HG03575 (cell line): ENCODE measurements around the gene CTSO.
"Not testable (repeated sequence)": the region's sequence is repeated elsewhere in the genome, so short reads cannot be mapped to it uniquely, and the experiment has no call there.

ENCODE experiments used
- ATAC-seq: cut with Tn5 transposase; IDR thresholded peaks from one replicate; pipeline ENCODE4 v1.9.1; 2021; ENCODE audit not compliant: unreplicated experiment, insufficient number of reproducible peaks, low FRiP score; ENCODE audit errors: extremely low read depth

The CTSO gene

GRCh38 chr4:155960522-155960921, 6.9 kb upstream of the CTSO start:
- ATAC-seq: no peak

DNA sequence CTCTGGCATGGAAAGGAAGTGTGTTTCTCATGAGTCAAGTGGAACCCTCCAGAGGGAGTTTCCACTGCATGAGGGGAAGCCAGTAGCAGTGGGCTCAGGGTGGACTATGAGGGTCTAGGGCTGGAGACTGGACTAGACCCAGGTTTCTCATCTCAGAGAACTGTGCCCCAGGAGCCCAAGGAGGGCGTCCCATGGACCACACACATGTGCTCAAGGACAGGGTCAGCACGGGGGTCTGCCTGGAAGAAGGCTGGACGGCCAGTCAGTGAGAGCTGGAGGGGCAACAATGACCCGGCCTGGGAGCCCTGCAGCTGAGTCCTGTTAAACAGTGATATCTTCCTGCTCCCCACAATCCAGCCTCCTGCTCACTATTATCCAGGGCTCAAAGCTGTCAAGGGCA, 5.8 kb upstream of the CTSO start:
- ATAC-seq: no peak

- ATAC-seq: no peak
Observed at GRCh38 chr4:155956461-155956860, 2.8 kb upstream of the CTSO start.

GRCh38 chr4:155954939-155955338, 1.3 kb upstream of the CTSO start:
- no peak for ATAC-seq

DNA sequence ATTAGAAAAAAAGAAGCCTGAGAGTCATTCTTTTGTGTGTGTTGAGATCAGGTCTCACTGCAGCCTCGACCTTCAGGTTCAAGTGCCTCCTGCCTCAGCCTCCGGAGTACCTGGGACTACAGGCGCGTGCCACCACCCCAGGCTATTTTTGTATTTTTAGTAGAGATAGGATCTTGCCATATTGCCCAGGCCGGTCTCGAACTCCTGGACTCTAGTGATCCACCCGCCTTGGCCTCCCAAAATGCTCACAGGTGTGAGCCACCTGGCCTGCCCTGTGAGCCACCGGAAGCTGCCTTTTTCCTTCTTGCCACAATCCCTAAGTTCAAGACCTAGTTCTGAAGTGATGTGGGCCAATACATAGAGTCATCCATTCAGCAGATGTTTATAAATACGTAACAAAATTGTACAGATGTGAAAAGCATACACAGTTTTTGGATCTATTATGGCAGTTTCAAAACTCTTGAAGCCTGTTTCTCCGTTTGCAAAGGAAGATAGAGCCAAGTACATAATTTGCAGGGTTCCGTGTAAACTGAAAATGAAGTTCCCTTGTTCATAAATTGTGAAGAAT, 536 bp upstream of the CTSO start:
- ATAC-seq: no peak

GRCh38 chr4:155952501-155952901, 1.2 kb downstream of the CTSO start:
- no peak for ATAC-seq

DNA sequence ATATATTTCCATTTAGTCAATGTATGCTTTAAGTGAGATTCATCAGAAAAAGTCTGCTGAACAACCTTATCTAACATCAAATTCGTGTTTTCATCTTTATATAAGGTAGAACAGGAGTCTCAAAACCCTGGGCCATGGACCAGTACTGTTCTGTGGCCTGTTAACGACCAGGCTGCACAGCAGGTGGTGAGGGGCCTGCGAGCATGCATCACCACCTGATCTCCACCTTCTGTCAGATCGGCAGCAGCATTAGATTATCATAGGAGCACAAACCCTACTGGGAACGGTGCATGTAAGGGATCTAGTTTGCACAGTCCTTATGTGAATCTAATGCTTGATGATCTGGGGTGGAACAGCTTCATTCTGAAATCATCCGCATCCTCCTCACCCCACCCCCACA, 3.2 kb downstream of the CTSO start:
- no peak for ATAC-seq

DNA sequence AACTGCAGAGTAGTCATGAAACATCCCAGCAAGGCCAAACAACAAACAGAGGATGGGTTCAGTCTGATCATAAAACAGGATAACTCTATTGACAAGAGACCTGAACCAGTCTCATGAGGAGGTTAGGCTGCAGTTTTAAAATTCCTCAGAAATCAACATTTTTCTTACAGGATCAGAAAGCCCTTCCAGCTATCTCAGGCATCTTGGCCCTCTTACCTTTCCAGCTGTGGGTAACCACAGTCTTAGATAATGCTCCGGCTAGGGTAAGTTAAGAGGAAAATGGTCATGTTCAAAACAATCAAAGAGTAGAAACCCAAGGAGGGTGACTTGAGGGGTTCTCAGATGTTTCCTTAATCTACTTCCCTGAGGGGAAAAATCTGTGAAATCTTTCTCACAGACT, 5.1 kb downstream of the CTSO start:
- no peak for ATAC-seq

DNA sequence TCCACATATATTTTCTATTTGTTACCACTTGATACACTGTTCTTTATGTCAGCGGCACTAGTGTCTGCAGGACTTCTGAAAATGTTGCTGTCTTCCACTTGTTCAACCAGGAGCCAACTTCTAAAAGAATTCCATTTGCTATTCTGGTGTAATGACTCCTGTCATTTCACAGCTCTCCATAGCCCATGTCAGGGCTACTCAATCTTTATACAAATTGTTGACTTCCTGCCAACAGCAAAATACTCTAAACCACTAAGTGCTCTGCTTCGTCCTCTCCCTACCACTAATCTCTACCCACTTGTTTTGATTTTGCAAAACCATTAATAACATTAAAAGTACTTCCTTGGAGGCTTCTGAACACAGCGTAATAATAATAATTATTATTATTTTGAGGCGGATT, 7.2 kb downstream of the CTSO start:
- ATAC-seq: no peak

GRCh38 chr4:155944516-155944915, 9.2 kb downstream of the CTSO start:
- ATAC-seq: no peak

GRCh38 chr4:155943605-155944291, 9.9 kb downstream of the CTSO start:
- ATAC-seq: no peak

DNA sequence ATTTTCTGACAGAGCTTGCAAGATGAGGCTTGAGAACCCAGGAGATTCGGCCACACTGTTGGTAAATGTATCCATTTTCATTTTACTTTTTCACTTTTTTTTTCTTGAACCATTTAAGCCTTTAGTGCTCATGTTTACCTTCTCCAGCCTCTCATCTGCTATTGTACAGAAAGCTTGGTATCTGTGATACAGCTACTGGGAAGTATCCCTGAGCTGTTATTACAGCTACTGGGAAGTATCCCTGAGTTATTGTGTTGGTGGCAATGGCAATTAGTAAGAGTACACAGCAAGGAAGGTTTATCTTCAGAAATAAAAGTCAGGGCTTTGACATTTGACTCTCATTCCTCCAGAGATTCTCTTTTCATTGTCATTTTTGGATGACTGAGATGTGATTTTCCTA, 11.8 kb downstream of the CTSO start:
- ATAC-seq: no peak

- ATAC-seq: no peak
Observed at GRCh38 chr4:155941085-155941790, 12.4 kb downstream of the CTSO start.

DNA sequence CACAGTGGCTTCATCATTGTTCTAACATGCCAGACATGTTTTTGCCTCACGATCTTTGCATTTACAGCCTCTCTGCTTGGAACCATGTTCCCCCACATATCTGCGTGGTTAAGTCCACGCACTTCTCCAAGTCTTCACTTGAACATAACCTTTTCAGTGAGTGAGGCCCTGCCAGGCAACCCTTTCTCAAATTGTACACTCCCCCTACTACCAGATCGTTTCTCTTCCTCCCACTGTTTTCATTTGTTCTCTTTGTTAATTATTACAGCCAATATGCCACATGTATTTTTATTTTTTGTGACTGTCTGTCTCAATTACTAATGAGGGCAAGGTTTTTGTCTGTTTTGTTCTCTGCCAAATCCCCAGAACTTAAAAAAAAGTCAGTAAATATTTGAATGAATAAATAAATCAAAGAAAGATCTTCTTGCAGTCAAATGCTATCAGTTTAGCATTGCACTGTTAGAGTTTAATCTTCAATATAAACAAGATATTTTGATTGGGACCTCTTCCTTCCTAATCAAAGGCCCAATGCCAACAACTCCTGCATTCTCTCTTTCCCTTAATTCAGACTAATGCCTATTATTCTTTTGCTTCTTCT, 18.2 kb downstream of the CTSO start:
- ATAC-seq: no peak

GRCh38 chr4:155934634-155935033, 19.0 kb downstream of the CTSO start:
- not testable (repeated sequence) for ATAC-seq

DNA sequence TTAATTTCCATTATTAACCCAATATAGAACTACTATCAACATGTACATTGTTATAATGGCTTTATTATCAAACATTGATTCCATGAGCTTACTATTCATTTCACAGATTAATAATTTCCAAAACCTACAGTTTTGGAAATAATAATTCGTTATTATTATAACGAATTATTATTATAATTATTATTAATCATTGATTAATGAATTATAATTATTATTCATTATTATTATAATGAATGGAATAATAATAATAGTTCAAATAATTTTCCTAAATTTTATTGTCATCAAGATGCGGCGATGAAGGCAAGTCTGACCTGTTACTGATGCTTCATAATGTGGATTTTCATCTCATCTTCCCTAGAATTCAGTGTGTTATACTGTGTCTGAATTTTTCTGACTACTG, 22.0 kb downstream of the CTSO start:
- no peak for ATAC-seq

GRCh38 chr4:155930330-155930729, 23.3 kb downstream of the CTSO start:
- ATAC-seq: no peak

DNA sequence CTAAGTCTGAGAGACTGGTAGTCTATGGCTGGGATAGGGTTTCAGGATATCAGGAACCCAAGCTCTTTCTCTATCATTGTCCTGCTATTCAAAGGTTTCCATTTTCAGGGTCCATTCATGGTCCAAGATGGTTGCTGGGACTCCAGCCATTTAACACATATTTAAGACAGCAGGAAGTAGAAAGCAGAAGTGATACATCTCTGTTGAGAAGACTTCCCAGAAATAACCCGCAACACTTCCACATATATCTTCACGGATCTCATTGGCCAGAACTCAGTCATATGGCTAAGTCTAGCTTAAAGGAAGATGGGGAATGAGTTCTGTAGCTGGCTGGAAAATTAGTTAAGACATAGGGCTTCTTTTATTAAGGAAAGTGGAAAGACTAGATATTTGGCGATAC, 23.8 kb downstream of the CTSO start:
- no peak for ATAC-seq

- ATAC-seq: no peak
Observed at GRCh38 chr4:155924637-155925036, 29.0 kb downstream of the CTSO start.

DNA sequence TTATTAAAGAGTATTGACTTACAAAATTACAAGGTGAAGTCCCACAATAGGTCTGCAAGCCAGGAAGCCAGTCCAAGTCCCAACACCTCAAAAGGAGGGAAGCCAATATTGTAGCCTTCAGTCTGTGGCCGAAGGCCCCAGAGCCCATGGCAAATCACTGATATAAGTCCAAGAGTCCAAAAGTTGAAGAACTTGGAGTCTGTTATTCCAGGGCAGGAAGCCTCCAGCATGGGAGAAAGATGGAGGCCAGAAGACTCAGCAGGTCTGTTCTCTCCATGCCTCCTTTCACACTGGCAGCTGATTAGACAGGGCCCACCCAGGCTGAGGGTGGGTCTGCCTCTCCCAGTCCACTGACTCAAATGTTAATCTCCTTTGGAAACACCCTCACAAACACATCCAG, 32.1 kb downstream of the CTSO start:
- ATAC-seq: no peak
